ENCODE results near the gene TNS2.

Gene TNS2

DNA sequence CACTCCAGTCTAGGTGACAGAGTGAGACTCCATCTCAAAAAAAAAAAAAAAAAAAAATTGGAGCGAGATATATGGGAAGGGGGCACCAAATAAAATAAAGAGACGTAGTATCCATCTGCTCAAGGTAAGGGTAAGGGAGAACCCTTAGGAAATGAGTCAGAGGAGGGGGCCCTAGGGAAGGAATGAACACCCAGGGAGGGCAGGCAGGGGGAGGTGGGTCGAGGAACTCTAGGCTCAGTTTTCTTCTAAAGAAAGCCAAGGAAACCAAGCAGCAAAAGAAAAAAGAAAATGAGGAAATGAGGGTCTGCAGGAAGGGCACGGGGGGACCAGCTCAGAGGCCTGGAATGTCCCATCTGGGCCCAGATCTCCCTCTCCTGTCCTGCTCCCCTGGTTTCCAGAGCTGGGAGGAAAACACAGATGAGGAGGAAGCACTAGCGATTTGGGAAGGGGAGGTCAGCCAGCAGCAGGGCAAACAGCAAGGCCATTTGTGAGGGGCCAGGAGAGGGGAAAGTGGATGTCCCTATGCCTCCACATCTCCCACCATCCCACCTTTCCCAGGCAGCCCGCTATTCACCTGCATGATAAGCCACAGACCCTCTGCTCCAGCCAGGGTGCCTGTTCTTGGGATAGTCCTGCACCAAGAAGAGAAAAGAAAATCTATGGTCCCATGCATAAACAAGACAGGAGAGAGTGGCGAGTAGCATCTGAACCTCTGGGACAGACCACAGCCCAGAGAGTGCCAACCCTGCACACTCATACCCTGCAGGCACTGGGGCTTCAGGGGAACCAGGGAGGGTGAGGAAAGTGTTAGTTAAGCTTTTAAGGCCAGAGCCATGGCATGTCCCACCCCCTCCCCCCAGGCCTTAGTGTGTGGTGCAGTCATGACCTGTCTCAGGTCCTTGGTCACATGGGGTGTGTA is 17.5 kb downstream of the TNS2 start:
- Histone ChIP-seq H3K9me2 (replicated peaks; ENCODE audit: insufficient read depth, low read length) (no peaks in the 10 kb centered on the region), H3K27ac (ENCODE audit: low read depth, low read length) (no peak overlapping the region), H4K20me1 (ENCODE audit: low read depth, low read length) (no peaks in the 10 kb centered on the region), H3K9me3 (ENCODE audit: insufficient read depth, low read length) (no peaks in the 10 kb centered on the region), H3K4me3 (ENCODE audit: insufficient read depth, low read length, poor library complexity, severe bottlenecking) (no peak overlapping the region), H3K4me2 (ENCODE audit: low read depth, low read length, poor library complexity, severe bottlenecking) (no peak overlapping the region), H2AFZ (ENCODE audit: low read depth, low read length, severe bottlenecking) (no peak overlapping the region), H3K27me3 (ENCODE audit: low read length) (no peaks in the 10 kb centered on the region), H3K9ac (ENCODE audit: low read length) (no peak overlapping the region), H3F3A (ENCODE audit: insufficient read depth) (no peaks in the 10 kb centered on the region), H3K79me2 (ENCODE audit: insufficient read depth, low read length) (no peaks in the 10 kb centered on the region), H3K36me3 (ENCODE audit: low read length) (no peaks in the 10 kb centered on the region)
- TF ChIP-seq, protein P1, sequence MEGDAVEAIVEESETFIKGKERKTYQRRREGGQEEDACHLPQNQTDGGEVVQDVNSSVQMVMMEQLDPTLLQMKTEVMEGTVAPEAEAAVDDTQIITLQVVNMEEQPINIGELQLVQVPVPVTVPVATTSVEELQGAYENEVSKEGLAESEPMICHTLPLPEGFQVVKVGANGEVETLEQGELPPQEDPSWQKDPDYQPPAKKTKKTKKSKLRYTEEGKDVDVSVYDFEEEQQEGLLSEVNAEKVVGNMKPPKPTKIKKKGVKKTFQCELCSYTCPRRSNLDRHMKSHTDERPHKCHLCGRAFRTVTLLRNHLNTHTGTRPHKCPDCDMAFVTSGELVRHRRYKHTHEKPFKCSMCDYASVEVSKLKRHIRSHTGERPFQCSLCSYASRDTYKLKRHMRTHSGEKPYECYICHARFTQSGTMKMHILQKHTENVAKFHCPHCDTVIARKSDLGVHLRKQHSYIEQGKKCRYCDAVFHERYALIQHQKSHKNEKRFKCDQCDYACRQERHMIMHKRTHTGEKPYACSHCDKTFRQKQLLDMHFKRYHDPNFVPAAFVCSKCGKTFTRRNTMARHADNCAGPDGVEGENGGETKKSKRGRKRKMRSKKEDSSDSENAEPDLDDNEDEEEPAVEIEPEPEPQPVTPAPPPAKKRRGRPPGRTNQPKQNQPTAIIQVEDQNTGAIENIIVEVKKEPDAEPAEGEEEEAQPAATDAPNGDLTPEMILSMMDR (IDR thresholded peaks at IDR 0.05; ENCODE audit: insufficient read depth, low read length, poor library complexity, severe bottlenecking), result no peak
- TF ChIP-seq EZH2phosphoT487 (conservative IDR thresholded peaks at IDR 0.05; ENCODE audit: low read length), result no peak

DNA sequence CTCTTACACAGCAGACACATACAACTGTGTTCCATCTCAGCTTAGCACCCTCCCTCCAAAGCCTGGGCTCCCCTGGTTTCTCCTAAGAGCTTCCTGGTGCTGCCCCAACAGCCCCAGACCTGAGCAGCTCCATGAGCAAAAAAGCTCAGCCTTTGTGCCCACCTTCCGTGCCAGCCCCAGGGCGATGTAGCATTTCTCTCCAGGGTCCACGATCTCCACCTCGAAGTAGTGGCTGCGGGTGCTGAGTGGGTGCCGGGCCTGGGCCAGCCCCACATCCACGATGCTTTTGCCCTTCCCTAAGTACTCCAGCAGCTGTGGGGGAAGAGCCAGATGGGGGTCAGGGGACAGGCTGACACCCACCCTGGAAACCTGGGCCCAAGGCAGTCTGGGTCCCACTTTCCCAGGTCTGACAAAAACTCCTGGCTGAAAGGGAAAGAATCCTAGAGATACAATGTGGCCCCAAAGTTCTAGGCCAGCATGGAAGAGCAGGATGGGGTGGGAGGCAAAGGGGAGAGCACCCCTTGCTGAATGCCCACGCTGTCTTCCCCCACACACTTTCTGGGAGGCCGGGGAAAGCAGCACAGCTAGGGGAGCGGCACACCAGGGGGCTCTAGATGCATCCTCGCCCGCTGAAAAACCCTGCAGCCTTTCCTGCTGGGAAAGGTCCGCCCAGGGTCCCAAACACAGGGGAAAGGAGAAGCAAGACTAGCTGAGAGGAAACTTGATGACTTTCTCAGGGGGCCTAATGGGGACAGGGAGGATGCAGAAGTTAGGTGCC is 18.3 kb downstream of the TNS2 start:
- Histone ChIP-seq H3K27me3 (ENCODE audit: low read length) (no peaks in the 10 kb centered on the region), H3K9me2 (replicated peaks; ENCODE audit: insufficient read depth, low read length) (no peaks in the 10 kb centered on the region), H3K9ac (ENCODE audit: low read length) (no peak overlapping the region), H3K9me3 (ENCODE audit: insufficient read depth, low read length) (no peaks in the 10 kb centered on the region), H3K4me3 (ENCODE audit: insufficient read depth, low read length, poor library complexity, severe bottlenecking) (no peak overlapping the region), H3K79me2 (ENCODE audit: insufficient read depth, low read length) (no peaks in the 10 kb centered on the region), H3K4me2 (ENCODE audit: low read depth, low read length, poor library complexity, severe bottlenecking) (no peak overlapping the region), H3F3A (ENCODE audit: insufficient read depth) (no peaks in the 10 kb centered on the region), H3K27ac (ENCODE audit: low read depth, low read length) (no peak overlapping the region), H3K36me3 (ENCODE audit: low read length) (no peaks in the 10 kb centered on the region), H2AFZ (ENCODE audit: low read depth, low read length, severe bottlenecking) (no peak overlapping the region), H4K20me1 (ENCODE audit: low read depth, low read length) (no peaks in the 10 kb centered on the region)
- TF ChIP-seq, protein P1 (IDR thresholded peaks at IDR 0.05; ENCODE audit: insufficient read depth, low read length, poor library complexity, severe bottlenecking), result no peak
- no peak for TF ChIP-seq EZH2phosphoT487 (conservative IDR thresholded peaks at IDR 0.05; ENCODE audit: low read length)

DNA sequence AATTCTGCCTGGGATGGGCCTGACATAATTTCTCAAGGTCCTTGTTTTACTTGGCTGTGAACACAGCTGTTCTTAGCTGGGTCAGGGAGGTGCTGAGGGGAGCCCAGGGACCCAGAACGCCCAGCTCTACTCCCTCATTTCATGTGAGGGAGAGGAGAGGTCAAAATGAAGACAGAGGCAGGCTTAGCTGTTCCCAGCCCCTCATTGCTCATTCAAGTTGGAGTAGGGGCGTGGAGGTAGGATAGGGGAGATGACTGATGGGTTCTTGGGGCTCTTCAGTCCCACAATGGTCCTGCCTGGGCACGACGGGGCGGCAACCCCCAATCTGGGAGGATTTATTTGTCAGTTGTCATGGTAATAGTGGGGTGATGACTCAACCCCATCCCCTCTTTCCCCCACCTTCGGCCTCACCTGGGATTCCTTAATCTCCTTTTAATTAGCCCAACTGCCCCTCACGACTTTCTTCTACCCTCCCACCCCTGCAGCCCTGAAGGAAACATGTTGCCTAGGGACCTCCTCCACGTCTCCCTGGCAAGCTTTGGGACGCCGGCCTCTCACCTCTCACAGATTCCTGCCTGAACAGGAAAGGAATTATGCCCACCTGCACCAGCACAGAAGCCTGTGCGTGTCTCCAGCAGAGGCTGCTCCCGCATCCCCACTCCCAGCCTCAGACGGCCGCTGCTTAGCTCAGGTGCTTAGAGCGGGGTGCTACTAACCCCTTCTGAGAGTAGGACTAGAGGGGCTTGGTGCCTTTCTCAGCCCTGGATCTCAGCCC is 19.1 kb downstream of the TNS2 start:
- no peaks in the 10 kb centered on the region for H3K36me3 ChIP-seq (ENCODE audit: low read length)
- no peak overlapping the region for H3K27ac ChIP-seq (ENCODE audit: low read depth, low read length)
- H3K9ac ChIP-seq (ENCODE audit: low read length), result no peak overlapping the region
- no peaks in the 10 kb centered on the region for H3K9me2 ChIP-seq (replicated peaks; ENCODE audit: insufficient read depth, low read length)
- H3F3A ChIP-seq (ENCODE audit: insufficient read depth), result no peaks in the 10 kb centered on the region
- H3K4me3 ChIP-seq (ENCODE audit: insufficient read depth, low read length, poor library complexity, severe bottlenecking), result no peak overlapping the region
- H3K4me2 ChIP-seq (ENCODE audit: low read depth, low read length, poor library complexity, severe bottlenecking), result no peak overlapping the region
- H3K79me2 ChIP-seq (ENCODE audit: insufficient read depth, low read length), result no peaks in the 10 kb centered on the region
- H3K9me3 ChIP-seq (ENCODE audit: insufficient read depth, low read length), result no peaks in the 10 kb centered on the region
- no peaks in the 10 kb centered on the region for H3K27me3 ChIP-seq (ENCODE audit: low read length)
- TF ChIP-seq EZH2phosphoT487 (conservative IDR thresholded peaks at IDR 0.05; ENCODE audit: low read length), result no peak
- TF ChIP-seq, protein P1 (IDR thresholded peaks at IDR 0.05; ENCODE audit: insufficient read depth, low read length, poor library complexity, severe bottlenecking), result no peak
- H4K20me1 ChIP-seq (ENCODE audit: low read depth, low read length), result no peaks in the 10 kb centered on the region
- H2AFZ ChIP-seq (ENCODE audit: low read depth, low read length, severe bottlenecking), result no peak overlapping the region

Measured in SU-DHL-6 (cell line).